NB4 (cell line): ENCODE measurements around the gene ATP5PD.

Source experiments
- MYC ChIP-seq: IDR thresholded peaks from 2 replicates; pipeline ENCODE4 v1.6.1; 2011; ENCODE audit warnings: low read depth, low read length
- POLR2A ChIP-seq: IDR thresholded peaks from 2 replicates; pipeline ENCODE4 v1.6.1; 2011; ENCODE audit warnings: mild to moderate bottlenecking; ENCODE audit not compliant: insufficient read length; ENCODE audit errors: extremely low read depth
- TF ChIP-seq, protein P1 (sequence below): IDR thresholded peaks from one replicate; pipeline ENCODE4 v1.5.1; 2012; ENCODE audit warnings: low read depth, low read length
- TF ChIP-seq, protein P2 (sequence below): IDR thresholded peaks from 2 replicates; pipeline ENCODE4 v1.6.1; 2011; ENCODE audit warnings: low read depth, low read length

DNA sequence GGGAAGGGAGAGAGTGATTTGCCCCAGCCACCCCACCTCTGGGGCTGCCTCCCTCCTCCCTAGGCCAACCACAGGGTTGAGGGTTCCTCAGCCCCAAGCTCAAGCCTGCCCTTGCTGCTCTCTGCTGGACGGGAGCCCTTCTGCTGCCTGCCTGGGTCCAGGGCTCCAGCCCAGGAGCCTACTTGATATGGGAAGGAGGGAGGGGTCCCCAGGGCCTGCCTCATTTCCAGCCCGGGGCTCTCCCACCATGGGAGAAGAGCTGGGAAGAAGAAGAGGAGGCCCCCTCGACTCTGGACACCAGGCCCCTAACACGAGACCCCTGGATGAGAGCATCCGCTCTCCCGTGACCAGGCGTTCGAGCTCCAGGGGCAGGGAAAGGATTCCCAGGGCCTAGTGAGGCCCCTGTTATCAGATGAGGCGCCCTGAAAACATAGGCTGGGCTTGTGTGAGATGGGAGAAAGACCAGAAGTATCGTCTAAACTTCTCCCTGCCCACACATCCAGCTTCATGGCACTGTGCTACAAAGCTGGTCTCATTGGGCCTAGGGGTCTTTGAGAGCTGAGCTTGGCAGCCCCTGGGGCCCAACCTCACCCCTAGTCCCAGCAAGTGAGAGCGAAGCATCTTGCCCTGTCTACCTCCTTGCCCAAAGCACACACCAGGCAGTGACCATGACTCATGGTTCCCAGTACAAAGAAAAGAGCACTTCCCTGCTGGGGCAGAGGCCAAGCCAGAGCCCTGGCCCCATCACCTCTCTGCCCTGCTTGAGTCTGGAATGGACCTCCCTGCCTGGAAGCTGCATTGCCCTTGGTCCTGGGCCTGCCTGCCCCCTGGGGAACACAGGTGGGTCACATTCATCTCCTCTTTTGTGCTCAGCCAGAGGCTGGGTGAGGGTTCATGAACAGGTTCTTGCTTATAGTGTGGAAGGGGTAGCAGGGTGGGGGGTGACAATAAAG lies 42.0 kb upstream of the ATP5PD start:
- TF ChIP-seq, protein P1, sequence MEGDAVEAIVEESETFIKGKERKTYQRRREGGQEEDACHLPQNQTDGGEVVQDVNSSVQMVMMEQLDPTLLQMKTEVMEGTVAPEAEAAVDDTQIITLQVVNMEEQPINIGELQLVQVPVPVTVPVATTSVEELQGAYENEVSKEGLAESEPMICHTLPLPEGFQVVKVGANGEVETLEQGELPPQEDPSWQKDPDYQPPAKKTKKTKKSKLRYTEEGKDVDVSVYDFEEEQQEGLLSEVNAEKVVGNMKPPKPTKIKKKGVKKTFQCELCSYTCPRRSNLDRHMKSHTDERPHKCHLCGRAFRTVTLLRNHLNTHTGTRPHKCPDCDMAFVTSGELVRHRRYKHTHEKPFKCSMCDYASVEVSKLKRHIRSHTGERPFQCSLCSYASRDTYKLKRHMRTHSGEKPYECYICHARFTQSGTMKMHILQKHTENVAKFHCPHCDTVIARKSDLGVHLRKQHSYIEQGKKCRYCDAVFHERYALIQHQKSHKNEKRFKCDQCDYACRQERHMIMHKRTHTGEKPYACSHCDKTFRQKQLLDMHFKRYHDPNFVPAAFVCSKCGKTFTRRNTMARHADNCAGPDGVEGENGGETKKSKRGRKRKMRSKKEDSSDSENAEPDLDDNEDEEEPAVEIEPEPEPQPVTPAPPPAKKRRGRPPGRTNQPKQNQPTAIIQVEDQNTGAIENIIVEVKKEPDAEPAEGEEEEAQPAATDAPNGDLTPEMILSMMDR: no peak
- TF ChIP-seq POLR2A (no peak), MYC (no peak)
- TF ChIP-seq, protein P2, sequence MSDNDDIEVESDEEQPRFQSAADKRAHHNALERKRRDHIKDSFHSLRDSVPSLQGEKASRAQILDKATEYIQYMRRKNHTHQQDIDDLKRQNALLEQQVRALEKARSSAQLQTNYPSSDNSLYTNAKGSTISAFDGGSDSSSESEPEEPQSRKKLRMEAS: peak; percentile 40; the same call in 1 of the 2 replicates
